HAP-1 (cell line): Measurements from ENCODE around the gene LIPM.
"Not testable (repeated sequence)": the region's sequence is repeated elsewhere in the genome, so short reads cannot be mapped to it uniquely, and the experiment has no call there.

ENCODE experiments used
- DNase-seq, 2 experiments: peaks; one replicate each; pipeline ENCODE4 v3.0.0-alpha.2; 2016 to 2020; ENCODE audit warnings: low spot score in 2 of 2
- H3K27me3 ChIP-seq: fragments of 250-450 bp; sonication (Bioruptor Pico); 2 replicates; pipeline ENCODE4 v1.5.1; 2020; ENCODE audit warnings: low read depth, mild to moderate bottlenecking, moderate library complexity
- H3K36me3 ChIP-seq: fragments of 250-450 bp; sonication (Bioruptor Pico); replicated peaks from 2 replicates; pipeline ENCODE4 v1.5.1; 2020; ENCODE audit warnings: mild to moderate bottlenecking
- H3K4me1 ChIP-seq: fragments of 250-450 bp; sonication (Bioruptor Pico); 2 replicates; pipeline ENCODE4 v1.5.1; 2020; ENCODE audit warnings: mild to moderate bottlenecking
- H3K4me3 ChIP-seq: fragments of 250-450 bp; sonication (Bioruptor Pico); 2 replicates; pipeline ENCODE4 v1.5.1; 2020; ENCODE audit warnings: mild to moderate bottlenecking, moderate library complexity
- H3K9me3 ChIP-seq: fragments of 250-450 bp; sonication (Bioruptor Pico); 2 replicates; pipeline ENCODE4 v1.5.1; 2020; ENCODE audit warnings: mild to moderate bottlenecking, moderate library complexity
- in situ Hi-C: fragments of 300-500 bp; cut with MboI; formaldehyde crosslinking; loops from 3 replicates; pipeline ENCODE4 v1.14.3; 2020; ENCODE audit warnings: low sequenced_read_pairs, inconsistent platforms, mixed read lengths

LIPM gene

DNA sequence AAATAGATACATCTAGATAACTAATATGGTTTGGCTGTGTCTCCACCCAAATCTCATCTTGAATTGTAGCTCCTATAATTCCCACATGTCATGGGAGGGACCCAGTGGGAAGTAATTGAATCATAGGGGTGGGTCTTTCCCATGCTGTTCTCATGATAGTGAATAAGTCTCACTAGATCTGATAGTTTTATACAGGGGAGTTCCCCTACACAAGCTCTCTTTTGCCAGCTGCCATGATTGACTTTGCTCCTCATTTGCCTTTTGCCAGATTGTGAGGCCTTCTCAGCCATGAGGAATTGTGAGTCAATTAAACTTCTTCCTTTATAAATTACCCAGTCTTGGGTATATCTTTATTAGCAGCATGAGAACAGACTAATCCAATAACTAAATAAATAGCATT is 35.1 kb downstream of the LIPM start:
- H3K27me3 ChIP-seq, H3K4me1 ChIP-seq, H3K4me3 ChIP-seq, DNase-seq, H3K9me3 ChIP-seq, H3K36me3 ChIP-seq: not testable (repeated sequence)
- in situ Hi-C loops = loop anchor here (5.0 to 10.0 kb wide), 2 partner anchors 100 to 387 kb away; no protein-coding TSS in a partner anchor

DNA sequence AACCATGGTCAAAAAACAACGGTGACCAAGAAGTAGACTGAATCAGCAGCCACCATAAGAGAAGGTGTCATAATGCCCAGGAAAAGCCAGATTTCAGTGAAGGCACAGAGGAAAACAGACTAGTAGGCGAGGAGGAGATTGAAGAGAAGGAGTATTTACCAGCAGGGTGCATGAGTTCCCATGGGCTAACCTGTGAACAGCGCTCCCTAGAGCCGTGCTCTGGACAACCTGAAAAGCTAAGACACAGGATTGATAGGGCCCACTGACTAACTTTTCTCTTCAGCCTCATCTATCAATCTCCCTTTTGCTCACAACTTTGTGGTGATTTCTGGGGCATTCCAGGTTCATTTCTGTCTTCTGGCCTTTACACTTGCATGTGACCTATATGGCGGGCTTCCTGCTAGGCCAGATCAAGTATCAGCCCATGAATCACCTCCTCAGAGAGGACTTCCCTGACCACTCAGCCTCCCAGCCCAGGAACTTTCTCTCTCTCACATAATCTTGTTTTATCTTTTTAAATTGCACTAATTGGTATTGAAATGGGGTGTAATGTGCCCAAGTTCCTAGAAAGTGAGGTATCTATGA is 36.3 kb downstream of the LIPM start:
- no peaks in the 10 kb centered on the region for H3K27me3 ChIP-seq
- H3K9me3 ChIP-seq = no peaks in the 10 kb centered on the region
- DNase-seq = no peak
- in situ Hi-C loops = loop anchor here (5.0 to 10.0 kb wide), 2 partner anchors 98 to 386 kb away; no protein-coding TSS in a partner anchor
- no peaks in the 10 kb centered on the region for H3K36me3 ChIP-seq
- H3K4me1 ChIP-seq = no peaks in the 10 kb centered on the region
- H3K4me3 ChIP-seq = no peak overlapping the region

DNA sequence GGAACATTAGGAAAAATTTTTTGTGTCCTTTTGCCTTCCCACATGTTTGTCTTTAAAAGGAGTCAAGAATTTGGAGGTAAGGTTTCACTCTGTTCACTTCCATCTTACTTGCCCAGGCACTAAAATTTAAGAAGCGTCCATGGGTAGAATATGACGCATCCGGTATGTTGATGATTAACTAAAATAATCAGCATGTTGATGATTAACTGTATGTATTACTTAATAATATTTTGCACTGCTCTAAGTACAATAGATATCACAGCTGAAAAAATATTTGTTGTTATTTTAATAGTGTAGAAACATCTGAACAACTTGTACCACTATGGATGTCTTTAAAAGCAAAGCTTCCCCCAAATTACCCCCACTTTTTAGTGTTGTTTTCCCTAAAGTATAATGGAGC is 37.6 kb downstream of the LIPM start:
- no peaks in the 10 kb centered on the region for H3K36me3 ChIP-seq
- no peaks in the 10 kb centered on the region for H3K9me3 ChIP-seq
- in situ Hi-C loops = no loop called here
- DNase-seq = no peak
- no peaks in the 10 kb centered on the region for H3K4me1 ChIP-seq
- no peaks in the 10 kb centered on the region for H3K27me3 ChIP-seq
- H3K4me3 ChIP-seq = no peak overlapping the region

DNA sequence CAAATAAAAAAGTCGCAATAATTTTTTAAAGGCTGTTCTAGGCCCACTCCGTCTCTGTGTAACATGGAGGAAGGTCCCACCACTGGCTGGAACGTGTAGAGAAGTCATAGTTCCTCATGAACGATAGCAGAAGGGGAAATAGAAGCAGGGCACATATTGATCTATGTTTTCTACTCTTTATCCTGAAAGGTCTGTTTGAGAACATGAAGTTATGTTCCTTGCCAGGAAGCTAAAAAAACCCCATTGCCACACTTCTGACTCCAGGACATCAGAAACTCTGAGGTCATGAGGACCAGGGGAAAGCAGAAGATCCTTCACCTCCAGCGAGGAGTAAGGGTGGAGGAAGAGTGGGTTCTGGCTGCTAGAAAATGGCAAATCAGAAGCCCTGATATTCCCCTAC is 38.4 kb downstream of the LIPM start:
- no peak overlapping the region for H3K4me3 ChIP-seq
- no peaks in the 10 kb centered on the region for H3K36me3 ChIP-seq
- H3K9me3 ChIP-seq = no peaks in the 10 kb centered on the region
- H3K4me1 ChIP-seq = no peaks in the 10 kb centered on the region
- in situ Hi-C loops = no loop called here
- no peak for DNase-seq
- no peaks in the 10 kb centered on the region for H3K27me3 ChIP-seq

DNA sequence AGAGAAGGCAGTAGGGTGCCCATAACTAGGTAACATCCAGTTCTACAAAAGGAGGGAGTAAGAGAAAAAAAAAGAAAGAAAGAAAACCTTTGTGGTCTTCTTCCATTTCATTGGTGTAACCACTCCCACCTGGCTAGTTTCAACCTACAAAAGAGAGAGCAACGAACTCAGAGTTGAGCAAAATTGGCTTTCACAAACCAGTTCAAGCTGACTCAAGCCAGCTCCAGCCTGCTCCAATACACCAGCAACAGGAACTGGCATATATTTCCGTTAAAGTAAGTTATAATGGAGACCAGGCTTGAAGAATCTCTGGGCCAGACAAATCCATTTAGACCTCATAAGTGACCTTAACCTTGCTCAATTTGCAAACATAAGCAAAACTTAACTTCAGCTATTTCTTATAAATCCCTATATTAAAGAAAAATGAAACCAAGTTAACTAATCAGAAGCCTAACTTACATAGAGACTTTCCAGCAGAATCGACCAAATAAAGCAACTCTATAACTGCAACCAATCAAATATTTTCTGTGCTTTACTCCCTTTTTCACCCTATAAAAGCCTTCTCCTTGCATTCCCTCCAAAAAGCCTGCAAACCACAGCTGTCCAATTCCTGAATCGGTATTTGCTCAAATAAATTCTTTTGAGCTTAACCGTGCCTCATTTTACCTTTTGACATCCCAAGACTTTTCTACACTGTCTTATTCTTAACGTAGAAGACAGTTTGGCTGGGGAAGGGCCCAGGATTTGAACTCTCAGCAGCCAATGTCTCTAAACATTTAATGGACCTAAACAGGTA is 39.0 kb downstream of the LIPM start:
- H3K4me1 ChIP-seq = no peaks in the 10 kb centered on the region
- H3K4me3 ChIP-seq = no peak overlapping the region
- no peaks in the 10 kb centered on the region for H3K9me3 ChIP-seq
- in situ Hi-C loops = no loop called here
- H3K27me3 ChIP-seq = no peaks in the 10 kb centered on the region
- no peak for DNase-seq
- no peaks in the 10 kb centered on the region for H3K36me3 ChIP-seq

DNA sequence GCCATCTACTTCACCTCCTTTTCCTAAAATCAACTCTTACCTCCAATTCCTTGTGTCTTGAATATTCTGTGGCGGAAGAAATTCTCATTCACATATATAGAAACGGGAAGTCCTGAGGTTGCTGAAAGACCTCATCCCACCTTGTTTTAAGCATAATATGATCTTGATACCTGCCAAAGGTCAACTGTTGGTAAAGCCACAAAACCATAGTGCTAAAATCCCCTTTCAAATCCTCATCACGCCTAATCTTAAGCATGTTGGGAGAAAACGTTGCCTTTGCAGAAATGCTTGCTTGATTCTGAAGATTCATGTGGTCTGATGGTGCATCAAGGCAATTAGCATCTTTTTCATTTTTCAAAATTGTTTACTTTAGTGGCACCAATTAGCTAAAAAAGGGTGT is 40.6 kb downstream of the LIPM start:
- no peak for DNase-seq
- Histone ChIP-seq H3K4me1 (no peaks in the 10 kb centered on the region), H3K27me3 (no peaks in the 10 kb centered on the region), H3K36me3 (no peaks in the 10 kb centered on the region), H3K4me3 (no peak overlapping the region), H3K9me3 (no peaks in the 10 kb centered on the region)
- in situ Hi-C loops = no loop called here

DNA sequence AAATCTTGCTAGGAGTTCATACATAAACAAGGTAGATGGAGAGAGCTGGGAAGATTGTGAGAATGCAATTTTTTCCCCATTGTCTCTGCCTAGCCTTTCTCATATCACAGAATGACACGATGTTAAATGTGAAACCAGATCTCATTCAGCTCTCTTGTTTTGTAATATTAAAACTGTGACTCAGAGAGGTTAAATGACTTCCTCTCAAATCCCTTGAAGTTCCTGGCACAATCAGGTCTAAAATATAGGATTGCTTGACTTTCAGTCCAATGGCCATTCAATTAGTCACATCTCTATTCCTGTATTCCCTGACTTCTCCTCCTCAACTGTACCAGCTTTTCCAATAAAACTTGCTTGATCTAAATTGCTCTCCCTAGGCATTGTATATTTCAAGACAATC is 46.0 kb downstream of the LIPM start:
- no peak for DNase-seq
- H3K9me3 ChIP-seq = no peaks in the 10 kb centered on the region
- no peak overlapping the region for H3K4me3 ChIP-seq
- no peaks in the 10 kb centered on the region for H3K4me1 ChIP-seq
- H3K27me3 ChIP-seq = no peaks in the 10 kb centered on the region
- no peaks in the 10 kb centered on the region for H3K36me3 ChIP-seq
- in situ Hi-C loops = no loop called here

DNA sequence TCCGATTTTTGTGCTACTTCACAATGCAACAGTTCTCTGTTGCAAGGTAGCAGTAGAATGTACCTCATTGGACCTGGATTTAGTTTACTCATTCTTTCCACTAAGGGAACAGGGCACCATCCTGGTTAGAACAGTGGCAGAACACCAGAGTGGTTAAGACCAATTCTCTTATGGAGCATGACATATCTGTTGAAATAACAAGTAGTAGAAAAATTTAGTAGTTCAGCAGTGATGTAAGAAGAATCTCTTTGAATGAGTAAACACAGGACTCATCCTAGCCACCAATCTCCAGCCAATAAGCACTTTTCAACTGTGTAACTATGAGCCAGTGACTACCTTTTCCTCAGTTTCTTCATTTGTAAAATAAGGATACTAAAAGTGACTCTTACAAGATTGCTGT is 46.7 kb downstream of the LIPM start:
- H3K4me1 ChIP-seq = no peaks in the 10 kb centered on the region
- H3K27me3 ChIP-seq = no peaks in the 10 kb centered on the region
- in situ Hi-C loops = no loop called here
- H3K4me3 ChIP-seq = no peak overlapping the region
- H3K9me3 ChIP-seq = no peaks in the 10 kb centered on the region
- no peak for DNase-seq
- H3K36me3 ChIP-seq = no peaks in the 10 kb centered on the region

DNA sequence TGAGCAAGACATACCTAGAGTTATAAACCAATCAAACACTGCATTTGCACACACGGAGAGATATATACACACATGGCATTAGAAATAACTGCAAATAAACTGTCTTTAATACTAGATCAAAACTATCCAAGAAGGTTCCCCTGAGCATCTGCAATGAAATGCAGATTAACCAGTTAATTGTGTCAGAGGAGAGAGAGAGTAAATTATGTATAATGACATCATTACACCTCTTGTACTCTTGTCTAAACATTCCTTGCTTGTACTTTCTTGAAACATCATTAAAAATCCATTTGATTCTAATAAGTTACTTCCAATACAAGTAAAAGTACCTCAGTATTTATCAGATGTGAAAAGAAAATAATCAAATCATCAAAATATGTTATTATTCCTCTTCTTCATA is 48.2 kb downstream of the LIPM start:
- Histone ChIP-seq H3K27me3 (no peaks in the 10 kb centered on the region), H3K4me1 (no peaks in the 10 kb centered on the region), H3K36me3 (no peaks in the 10 kb centered on the region), H3K4me3 (no peak overlapping the region), H3K9me3 (no peaks in the 10 kb centered on the region)
- no peak for DNase-seq
- in situ Hi-C loops = no loop called here

DNA sequence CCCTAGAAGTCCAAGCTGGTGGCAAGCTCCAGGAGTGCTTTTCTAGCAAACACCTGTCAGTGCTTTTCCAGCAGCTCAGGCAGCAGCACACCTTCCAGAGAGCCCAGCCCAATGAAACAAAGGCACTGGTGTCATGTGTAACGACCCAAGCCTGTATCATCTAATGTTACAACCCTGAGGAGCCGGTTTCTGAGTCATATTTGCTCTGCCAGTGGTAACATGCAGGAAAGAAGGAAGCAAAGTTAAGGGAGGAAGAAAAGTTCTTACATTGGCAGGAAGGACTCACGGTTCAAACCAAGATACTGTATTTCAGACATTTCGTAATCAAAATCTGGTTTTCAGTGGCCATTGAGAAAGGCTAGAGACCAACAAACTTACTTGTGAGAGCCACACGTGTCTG is 49.2 kb downstream of the LIPM start, which contains the start of gene ANKRD22:
ANKRD22 (minus strand) TSS at position 139 of the 400 bp plus-strand sequence. CDS start 237 bp downstream, outside the sequence.
- Histone ChIP-seq H3K36me3 (no peaks in the 10 kb centered on the region), H3K4me1 (no peaks in the 10 kb centered on the region), H3K9me3 (no peaks in the 10 kb centered on the region), H3K4me3 (no peak within 1 kb of the TSS), H3K27me3 (no peaks in the 10 kb centered on the region)
- DNase-seq = no peak
- in situ Hi-C loops = no loop called here

DNA sequence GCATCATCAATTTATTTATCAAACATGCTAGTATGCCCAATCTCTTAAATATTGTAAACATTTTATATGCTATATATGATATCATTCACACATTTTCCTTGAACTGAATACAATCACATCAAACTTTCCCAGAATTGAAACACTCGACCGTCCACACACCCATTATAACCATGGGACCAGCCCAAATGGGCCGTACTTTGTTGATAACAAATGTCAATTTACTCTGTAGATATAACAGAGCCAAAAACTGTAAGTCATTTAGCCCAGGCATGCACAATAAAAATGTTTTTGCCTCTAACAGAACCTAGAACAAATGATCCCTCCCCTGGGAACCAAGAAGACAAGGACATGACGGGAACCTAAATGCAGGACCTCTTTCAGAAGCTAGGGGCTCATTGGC is 49.8 kb downstream of the LIPM start:
- in situ Hi-C loops = no loop called here
- H3K4me1 ChIP-seq = no peaks in the 10 kb centered on the region
- no peaks in the 10 kb centered on the region for H3K36me3 ChIP-seq
- H3K27me3 ChIP-seq = no peaks in the 10 kb centered on the region
- no peak for DNase-seq
- no peaks in the 10 kb centered on the region for H3K9me3 ChIP-seq
- no peak overlapping the region for H3K4me3 ChIP-seq

DNA sequence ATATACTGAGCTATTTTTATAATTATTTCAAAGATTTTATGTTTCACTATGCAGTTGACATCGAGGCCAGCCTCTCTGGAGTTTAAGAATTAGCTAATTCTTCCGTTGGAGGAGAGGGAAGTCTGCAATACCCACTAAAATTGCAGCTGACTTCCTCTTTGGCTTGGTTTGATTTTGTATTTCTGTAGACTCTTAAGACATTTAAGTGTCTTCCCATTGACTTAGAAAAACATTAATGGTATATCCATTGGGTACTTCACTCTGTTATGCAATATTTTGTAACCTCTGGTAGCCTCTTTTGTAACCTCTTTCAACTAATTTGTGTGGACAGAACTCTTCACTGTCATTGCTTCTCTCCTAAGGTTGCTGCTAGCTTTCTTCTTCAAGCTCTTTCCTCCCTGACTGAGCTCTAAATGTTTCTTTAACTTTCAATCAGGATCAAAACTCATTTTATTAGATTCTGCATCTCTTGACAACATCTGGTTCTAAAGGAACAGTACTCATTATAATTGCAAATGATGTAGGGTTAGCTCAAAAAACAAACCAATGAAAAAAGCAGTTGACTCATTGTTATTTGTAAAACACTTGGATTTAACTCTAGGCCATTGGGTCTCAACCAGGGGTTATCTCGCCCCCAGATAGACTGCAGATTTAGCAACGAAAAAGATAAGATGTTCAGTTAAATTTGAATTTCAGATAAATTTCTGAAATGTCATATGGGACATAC is 50.8 kb downstream of the LIPM start:
- no peaks in the 10 kb centered on the region for H3K4me1 ChIP-seq
- no peaks in the 10 kb centered on the region for H3K27me3 ChIP-seq
- no peak overlapping the region for H3K4me3 ChIP-seq
- no peaks in the 10 kb centered on the region for H3K36me3 ChIP-seq
- DNase-seq = no peak
- in situ Hi-C loops = no loop called here
- H3K9me3 ChIP-seq = no peaks in the 10 kb centered on the region

DNA sequence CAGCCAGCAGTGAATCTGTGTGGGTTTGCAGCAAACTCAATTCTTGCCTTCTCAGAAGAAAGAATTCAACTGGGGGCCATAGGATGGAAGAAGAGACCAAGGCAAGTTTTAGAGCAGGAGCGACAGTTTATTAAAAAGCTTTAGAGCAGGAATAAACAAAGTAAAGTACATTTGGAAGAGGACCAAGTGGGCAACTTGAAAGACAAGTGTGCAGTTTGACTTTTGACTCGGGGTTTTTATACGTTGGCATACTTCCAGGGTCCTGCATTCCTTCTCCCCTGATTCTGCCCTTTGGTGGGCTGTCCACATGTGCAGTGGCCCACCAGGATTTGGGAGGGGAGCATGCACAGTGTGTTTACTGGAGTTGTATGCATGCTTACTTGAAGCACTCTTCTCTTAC is 52.2 kb downstream of the LIPM start:
- Histone ChIP-seq H3K9me3 (no peaks in the 10 kb centered on the region), H3K4me3 (no peak overlapping the region), H3K36me3 (no peaks in the 10 kb centered on the region), H3K4me1 (peaks cover 5% of the 10 kb centered on the region; the same call in 1 of the 2 replicates), H3K27me3 (no peaks in the 10 kb centered on the region)
- in situ Hi-C loops = no loop called here
- no peak for DNase-seq

DNA sequence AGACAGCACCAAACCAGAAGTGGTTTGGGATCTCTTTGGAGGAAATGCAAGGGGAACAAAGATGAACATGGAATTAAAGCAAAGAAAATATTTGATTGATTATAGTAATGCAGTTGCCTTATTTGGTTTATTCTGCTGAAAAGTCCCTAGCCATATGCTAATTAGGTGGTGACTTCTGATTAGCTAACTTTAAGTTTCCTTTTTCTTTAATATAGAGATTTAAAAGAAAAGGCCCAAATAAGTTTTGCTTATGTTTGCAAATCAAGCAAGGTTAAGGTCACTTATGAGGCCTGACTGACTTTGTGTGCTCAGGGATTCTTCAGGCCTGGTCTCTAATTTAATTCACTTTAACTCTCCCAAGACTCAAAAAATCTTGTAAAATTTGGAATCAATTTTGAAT is 55.3 kb downstream of the LIPM start:
- no peak overlapping the region for H3K4me3 ChIP-seq
- no peak for DNase-seq
- no peaks in the 10 kb centered on the region; the same call in 1 of the 2 replicates for H3K27me3 ChIP-seq
- peaks cover 15% of the 10 kb centered on the region for H3K4me1 ChIP-seq
- in situ Hi-C loops = no loop called here
- no peaks in the 10 kb centered on the region for H3K9me3 ChIP-seq
- H3K36me3 ChIP-seq = no peaks in the 10 kb centered on the region
